Measurements from ENCODE around the gene CHRNA5.

Gene CHRNA5

DNA sequence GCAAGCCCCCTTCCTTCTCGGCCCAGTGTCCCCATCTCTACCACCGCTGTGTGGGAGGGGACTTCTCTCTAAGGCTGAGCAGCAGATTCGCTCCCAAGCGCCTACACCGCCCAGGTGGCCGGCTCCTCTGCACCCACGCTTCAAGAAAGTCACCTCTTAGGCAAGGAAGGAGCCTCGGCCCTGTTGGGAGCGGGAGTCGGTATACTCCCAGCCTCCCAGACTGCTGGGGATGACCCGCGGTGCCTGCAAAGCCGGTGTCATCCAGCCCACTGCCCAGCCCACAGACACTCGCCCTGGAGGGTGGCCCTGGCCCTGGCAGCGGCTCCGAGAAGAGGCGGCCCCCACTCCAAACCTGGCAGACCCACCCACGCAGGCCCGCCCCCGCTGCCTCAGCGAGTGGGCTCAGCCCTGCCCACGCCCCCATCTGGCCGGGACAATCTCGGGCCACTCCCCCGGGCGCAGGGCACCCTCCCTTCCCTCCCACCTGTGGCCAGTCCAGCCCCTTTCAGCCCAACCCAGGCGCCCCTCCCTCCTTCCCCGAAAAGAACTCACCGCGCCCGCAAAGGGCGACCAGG is 75.3 kb downstream of the CHRNA5 start:
- no peak for DNase-seq (ENCODE audit: low spot score)

DNA sequence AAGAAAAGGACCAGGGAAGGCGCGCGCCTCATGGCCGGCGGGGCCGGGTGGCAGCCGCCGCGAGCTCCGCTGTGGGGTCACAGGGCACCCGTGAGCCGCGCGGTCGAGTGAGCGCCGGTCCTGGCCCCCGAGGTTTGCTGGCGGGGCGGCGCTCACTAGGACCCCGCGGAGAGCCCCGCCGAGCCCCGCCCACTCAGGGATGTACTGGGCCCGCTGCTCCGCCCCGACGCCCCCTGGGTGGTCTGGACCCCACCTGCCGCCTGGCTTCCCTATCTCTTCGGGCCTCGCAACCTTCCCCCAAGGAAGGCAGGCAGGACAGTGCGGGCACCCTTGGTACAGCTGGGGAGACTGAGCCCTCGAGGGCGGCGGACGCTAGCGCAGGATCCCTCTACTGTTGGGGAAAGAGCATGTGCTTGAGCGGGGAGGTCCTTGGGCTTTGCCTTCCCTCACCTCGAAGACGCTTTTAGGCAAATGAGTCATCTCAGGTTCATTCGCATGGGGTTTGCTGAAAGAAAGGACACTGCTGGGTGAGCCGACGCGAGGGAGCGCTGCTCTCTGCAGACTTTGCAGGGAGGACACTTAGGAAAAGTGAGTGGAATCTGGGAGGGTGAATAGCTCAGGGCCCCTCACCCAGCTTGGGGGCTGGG is 75.9 kb downstream of the CHRNA5 start, which contains the start of gene CHRNB4:
CHRNB4 (minus strand) TSS at position 109 of the 647 bp plus-strand sequence; CDS start at position 32, 77 bp downstream.
- DNase-seq (ENCODE audit: low spot score): no peak

DNA sequence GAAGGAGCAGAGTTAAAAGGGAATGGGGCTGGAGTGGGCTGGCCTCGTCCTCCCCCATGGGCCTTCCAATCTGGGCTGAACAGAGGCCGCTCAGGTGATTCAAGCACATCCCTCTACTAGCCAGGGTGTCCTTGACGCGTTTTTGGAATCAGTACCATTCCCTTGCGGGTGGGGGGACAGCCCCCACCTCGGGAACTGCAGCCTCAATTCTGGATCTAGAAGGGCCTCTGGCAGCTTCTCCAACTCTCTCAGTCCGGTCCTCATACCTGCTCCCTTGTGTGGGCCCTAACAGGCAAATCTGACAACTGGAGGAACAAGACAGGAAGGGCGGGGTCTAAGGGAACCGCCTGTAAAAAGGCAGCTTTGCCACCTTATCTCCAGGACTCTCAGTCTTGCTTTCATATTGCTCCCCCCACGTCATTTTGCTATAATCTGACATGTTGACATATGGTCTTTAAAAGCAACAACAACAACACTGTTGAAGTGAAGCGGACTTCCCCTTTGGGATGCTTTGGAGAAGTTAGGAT is 76.5 kb downstream of the CHRNA5 start:
- no peak for DNase-seq (ENCODE audit: low spot score)

DNA sequence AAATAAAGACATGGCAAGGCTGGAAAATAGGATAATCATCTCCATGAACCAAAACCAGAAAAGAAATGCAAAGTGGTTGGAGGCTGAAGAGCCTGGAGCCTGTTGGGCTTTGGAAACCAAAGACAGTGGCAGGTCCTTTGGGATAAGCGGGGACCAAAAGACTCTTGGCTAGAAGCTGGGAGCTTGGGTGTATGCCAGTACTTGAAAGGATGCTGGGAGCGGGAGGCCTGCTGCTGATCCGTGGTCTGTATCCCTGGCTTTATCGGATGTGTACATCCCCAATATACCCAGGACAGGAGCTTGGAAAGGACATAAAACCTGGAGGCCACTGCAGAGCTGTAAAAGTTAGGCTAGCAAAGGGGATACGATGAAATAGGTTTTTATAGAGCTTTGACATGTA is 77.0 kb downstream of the CHRNA5 start:
- DNase-seq (ENCODE audit: low spot score): no peak
